HCT116 (cell line): ENCODE data around the gene SFTPA2. TPM values are rescaled to one million over a fixed set of nuclear protein-coding genes. Genes with fewer than 3 reads are reported as not detected.

Experiments used
- ATAC-seq: fragments of 200-7000 bp; cut with Tn5 transposase; 2 replicates; pipeline ENCODE4 v1.9.1; 2020; ENCODE audit warnings: mild to moderate bottlenecking, moderate library complexity
- Bru-seq: library from RNA; stranded (reverse); fragments of 400-500 nt; gene quantifications from one replicate; lab custom pipeline; 2021; lab: Mats Ljungman, UMichigan
- BruChase-seq, 2 experiments: library from RNA; stranded (reverse); fragments of 400-500 nt; gene quantifications; one replicate each; lab custom pipeline; 2021; lab: Mats Ljungman, UMichigan
- BruUV-seq: library from RNA; stranded (reverse); fragments of 400-500 nt; replicated peaks from 2 replicates; lab custom pipeline; 2021; lab: Mats Ljungman, UMichigan
- CTCF ChIA-PET: fragments of 300-600 bp; sonication (Branson Sonifier 250); formaldehyde crosslinking; loops from one replicate; lab custom pipeline; 2021; ENCODE audit warnings: antibody characterized with exemption; lab: Charles Lee
- POLR2A ChIA-PET: fragments of 300-600, 350-600 bp; sonication (Branson Sonifier 250); formaldehyde crosslinking; loops from one replicate; lab custom pipeline; 2021; ENCODE audit warnings: antibody characterized with exemption; lab: Charles Lee
- RAD21 ChIA-PET, 2 experiments: fragments of 300-600 bp; sonication (Branson Sonifier 250); formaldehyde crosslinking; loops; one replicate each; lab custom pipeline; 2023; ENCODE audit warnings: low total read pairs in 2 of 2; ENCODE audit not compliant: uncharacterized antibody in 2 of 2, unreplicated experiment in 2 of 2, low non-redundant PET in 1 of 2; lab: Charles Lee
- DNase-seq: peaks from one replicate; pipeline ENCODE4 v3.0.0-alpha.2; 2010; ENCODE audit warnings: low read depth, low spot score
- H2AFZ ChIP-seq: fragments of 200-600 bp; shearing (Covaris generic), sonication (generic); 2 replicates; pipeline ENCODE4 v1.6.1; 2017; ENCODE audit warnings: low read depth, mixed run types, mixed read lengths, antibody characterized with exemption, low read length; ENCODE audit not compliant: poor library complexity, severe bottlenecking
- H3K27ac ChIP-seq: 2 replicates; pipeline ENCODE4 v1.5.1; 2012; ENCODE audit warnings: low read depth, low read length
- H3K27me3 ChIP-seq: fragments of 200-600 bp; sonication (generic); 2 replicates; pipeline ENCODE4 v1.6.1; 2016; ENCODE audit warnings: mixed run types, low read length, mixed read lengths; ENCODE audit not compliant: insufficient read depth
- H3K36me3 ChIP-seq, 2 experiments: fragments of 200-500 bp in 1 of 2; fragments of 200-600 bp in 1 of 2; sonication (Bioruptor generic) in 1 of 2; sonication (generic) in 1 of 2; 2 replicates each; pipeline versions ENCODE4 v1.5.1 to v1.6.1; 2014 to 2016; ENCODE audit warnings: low read length in 2 of 2, inconsistent platforms in 1 of 2, mixed read lengths in 1 of 2, mixed run types in 1 of 2; ENCODE audit not compliant: insufficient read depth in 2 of 2, control insufficient read depth in 1 of 2
- H3K4me1 ChIP-seq, 2 experiments: fragments of 200-600 bp in 1 of 2; sonication (generic) in 1 of 2; 2 replicates each; pipeline versions ENCODE4 v1.5.1 to v1.6.1; 2012 to 2017; ENCODE audit warnings: low read length in 2 of 2, inconsistent platforms in 1 of 2, mild to moderate bottlenecking in 1 of 2, mixed read lengths in 1 of 2, mixed run types in 1 of 2, moderate library complexity in 1 of 2; ENCODE audit not compliant: insufficient read depth in 2 of 2, control insufficient read depth in 1 of 2
- H3K4me2 ChIP-seq: fragments of 200-600 bp; sonication (generic); 2 replicates; pipeline ENCODE4 v1.6.1; 2017; ENCODE audit warnings: mixed run types, low read length, mixed read lengths
- H3K4me3 ChIP-seq, 2 experiments: fragments of 200-600 bp in 1 of 2; sonication (generic) in 1 of 2; replicated peaks in 1 of 2; 2 replicates each; pipeline ENCODE4 v1.5.1; 2011 to 2016; ENCODE audit warnings: low read length in 2 of 2, control low read depth in 1 of 2, low read depth in 1 of 2, mild to moderate bottlenecking in 1 of 2, mixed read lengths in 1 of 2, mixed run types in 1 of 2
- H3K79me2 ChIP-seq: fragments of 200-600 bp; sonication (generic); 2 replicates; pipeline ENCODE4 v1.6.1; 2017; ENCODE audit warnings: mild to moderate bottlenecking, mixed run types, low read length, moderate library complexity, mixed read lengths; ENCODE audit not compliant: insufficient read depth
- H3K9ac ChIP-seq: fragments of 200-600 bp; sonication (generic); 2 replicates; pipeline ENCODE4 v1.6.1; 2016; ENCODE audit warnings: low read length, mixed read lengths
- H3K9me2 ChIP-seq: fragments of 200-600 bp; sonication (generic), shearing (Covaris generic); 2 replicates; pipeline ENCODE4 v1.6.1; 2017; ENCODE audit warnings: mixed run types, mild to moderate bottlenecking, moderate library complexity; ENCODE audit not compliant: insufficient read depth
- H3K9me3 ChIP-seq, 2 experiments: fragments of 200-500 bp in 1 of 2; fragments of 200-600 bp in 1 of 2; sonication (Bioruptor generic) in 1 of 2; sonication (generic) in 1 of 2; 2 replicates each; pipeline ENCODE4 v1.6.1; 2014 to 2017; ENCODE audit warnings: low read length in 2 of 2, mixed read lengths in 2 of 2, inconsistent platforms in 1 of 2, low read depth in 1 of 2, mild to moderate bottlenecking in 1 of 2, mixed run types in 1 of 2, moderate library complexity in 1 of 2; ENCODE audit not compliant: control insufficient read depth in 1 of 2, insufficient read depth in 1 of 2
- H4K20me1 ChIP-seq: fragments of 200-600 bp; sonication (generic), shearing (Covaris generic); 2 replicates; pipeline ENCODE4 v1.6.1; 2017; ENCODE audit warnings: mixed run types, mild to moderate bottlenecking, moderate library complexity; ENCODE audit not compliant: insufficient read depth
- CBX3 ChIP-seq: IDR thresholded peaks from 2 replicates; pipeline ENCODE4 v1.6.1; 2012; ENCODE audit warnings: low read depth
- CTCF ChIP-seq, 3 experiments: fragments of 200-600 bp in 1 of 3; sonication (generic) in 1 of 3; IDR thresholded peaks in 2 of 3; conservative IDR thresholded peaks in 1 of 3; 2 replicates each; pipeline ENCODE4 v1.5.1; 2012 to 2017; ENCODE audit warnings: low read depth in 2 of 3, low read length in 2 of 3, antibody characterized with exemption in 1 of 3, borderline replicate concordance in 1 of 3, control low read depth in 1 of 3, mild to moderate bottlenecking in 1 of 3, mixed read lengths in 1 of 3, mixed run types in 1 of 3, moderate library complexity in 1 of 3; ENCODE audit not compliant: insufficient read depth in 1 of 3
- EZH2 ChIP-seq: fragments of 200-600 bp; sonication (generic); IDR thresholded peaks from 2 replicates; pipeline ENCODE4 v1.6.1; 2017; ENCODE audit warnings: antibody characterized with exemption, mixed run types
- POLR2A ChIP-seq: IDR thresholded peaks from 2 replicates; pipeline ENCODE4 v1.7.0; 2011; ENCODE audit warnings: borderline replicate concordance; ENCODE audit not compliant: insufficient read depth, insufficient read length; ENCODE audit errors: extremely low read depth
- RAD21 ChIP-seq: IDR thresholded peaks from 2 replicates; pipeline ENCODE4 v1.6.1; 2012; ENCODE audit warnings: low read depth, mild to moderate bottlenecking
- TCF7L2 ChIP-seq: IDR thresholded peaks from 2 replicates; pipeline ENCODE4 v1.7.0; 2011; ENCODE audit warnings: borderline replicate concordance, inconsistent platforms; ENCODE audit not compliant: insufficient read depth, insufficient read length; ENCODE audit errors: extremely low read depth
- ZNF274 ChIP-seq: fragments of 200-500 bp; sonication (Bioruptor generic); IDR thresholded peaks from 2 replicates; pipeline ENCODE4 v1.6.1; 2014; ENCODE audit warnings: mild to moderate bottlenecking, low read depth, low read length, inconsistent platforms
- intact Hi-C: fragments of 100-400 bp; cut with micrococcal nuclease; formaldehyde crosslinking; loops from 2 replicates; pipeline ENCODE4 v1.10.0; 2022
- long read RNA-seq: library from polyadenylated mRNA; unstranded; transcript quantifications from one replicate; pipeline ENCODE4 v2.0.0, GENCODE V29; 2021; ENCODE audit not compliant: unreplicated experiment
- polyA plus RNA-seq: library from polyadenylated mRNA; unstranded; fragments of >200 nt; gene quantifications from 2 replicates; pipeline ENCODE4 v1.2.1, GENCODE V29; 2012; ENCODE audit warnings: missing spikeins
- total RNA-seq: library from RNA; stranded (reverse); gene quantifications from one replicate; pipeline ENCODE4 v1.2.1, GENCODE V29; 2021; ENCODE audit not compliant: unreplicated experiment

Gene SFTPA2
- 6.9 TPM for total RNA-seq
- polyA plus RNA-seq, result 0.12 TPM in 1 of 2 replicates, not detected in the other
- percentile 8 among the genes with signal in this experiment for Bru-seq, nascent RNA
- percentile 19 among the genes with signal in this experiment for BruChase-seq, experiment 1, labeled RNA remaining after a 6-hour chase
- percentile 15 among the genes with signal in this experiment for BruChase-seq, experiment 2, labeled RNA remaining after a 2-hour chase
- long read RNA-seq, result 0 reads

- Histone ChIP-seq H4K20me1 (no peaks in the 10 kb centered on the region), H3K36me3 (no peaks in the 10 kb centered on the region), H3K4me3 (no peak within 1 kb of the TSS), H3K79me2 (no peaks in the 10 kb centered on the region), H3K9me3 (no peaks in the 10 kb centered on the region), H2AFZ (no peak within 1 kb of the TSS), H3K27me3 (no peaks in the 10 kb centered on the region), H3K9ac (no peak within 1 kb of the TSS), H3K4me2 (no peak within 1 kb of the TSS), H3K9me2 (no peaks in the 10 kb centered on the region), H3K27ac (no peak within 1 kb of the TSS), H3K4me1 (no peaks in the 10 kb centered on the region)
- intact Hi-C loops, result loop anchor here (10.0 kb wide), 1 partner anchor 485 kb away; no protein-coding TSS in a partner anchor
- RAD21 ChIA-PET, result no interaction called here
- CTCF ChIA-PET, result interaction anchor here (1.2 kb wide), 1 partner anchor 485 kb away, joined by 3 read pairs; no protein-coding TSS in a partner anchor
- no peak for ATAC-seq
- POLR2A ChIA-PET, result no interaction called here
- DNase-seq, result no peak
- TF ChIP-seq CBX3, result no peak
- BruUV-seq, result no TSS peak
Measured at GRCh38 chr10:79560160-79560709, at the start of gene SFTPA2. Gene SFTPA2, minus strand, starts transcription at chr10:79560407. Its CDS starts 924 bp downstream, at chr10:79559483.

- Histone ChIP-seq H2AFZ (no peak overlapping the region), H3K4me2 (no peak overlapping the region), H3K9me3 (no peaks in the 10 kb centered on the region), H3K36me3 (no peaks in the 10 kb centered on the region), H3K4me3 (no peak overlapping the region), H4K20me1 (no peaks in the 10 kb centered on the region), H3K79me2 (no peaks in the 10 kb centered on the region), H3K4me1 (no peaks in the 10 kb centered on the region), H3K9ac (no peak overlapping the region), H3K27ac (no peak overlapping the region), H3K27me3 (no peaks in the 10 kb centered on the region), H3K9me2 (no peaks in the 10 kb centered on the region)
- peak; percentile 90 for ATAC-seq
- no TSS peak for BruUV-seq
- RAD21 ChIA-PET, result no interaction called here
- intact Hi-C loops, result loop anchor here (2.0 kb wide), 2 partner anchors 46 to 72 kb away; no protein-coding TSS in a partner anchor
- TF ChIP-seq ZNF274 (no peak), RAD21 (peak; percentile 79), TCF7L2 (peak; percentile 79), POLR2A (no peak), CTCF (IDR thresholded peaks at IDR 0.05 in 2 of 3, conservative IDR thresholded peaks at IDR 0.05 in 1 of 3; ENCODE audit: borderline replicate concordance in 1 of 3, insufficient read depth in 1 of 3, low read depth in 2 of 3, low read length in 2 of 3) (peak; percentile 93 to 94 (median 94)), EZH2 (no peak)
- CTCF ChIA-PET, result no interaction called here
- DNase-seq, result peak; percentile 24
- POLR2A ChIA-PET, result no interaction called here
Measured at GRCh38 chr10:79608505-79609375, 48.5 kb upstream of the SFTPA2 start.
